PC-3 (cell line): ENCODE data around the gene ZCCHC3. TPM values are rescaled to one million over a fixed set of nuclear protein-coding genes. Genes with fewer than 3 reads are reported as not detected.

Experiments
- ATAC-seq: fragments of 200-7000 bp; cut with Tn5 transposase; 2 replicates; pipeline ENCODE4 v1.9.1; 2020; ENCODE audit warnings: mild to moderate bottlenecking, moderate library complexity
- BruUV-seq: library from RNA; stranded (reverse); fragments of 400-500 nt; replicated peaks from 2 replicates; lab custom pipeline; 2021; lab: Mats Ljungman, UMichigan
- CTCF ChIA-PET: fragments of 300-600 bp; sonication (Branson Sonifier 250); formaldehyde crosslinking; loops from one replicate; lab custom pipeline; 2022; ENCODE audit warnings: antibody characterized with exemption; lab: Charles Lee
- POLR2A ChIA-PET: fragments of 300-600 bp; sonication (Branson Sonifier 250); formaldehyde crosslinking; loops from one replicate; lab custom pipeline; 2022; ENCODE audit warnings: antibody characterized with exemption; ENCODE audit not compliant: unreplicated experiment; lab: Charles Lee
- DNase-seq: peaks from one replicate; pipeline ENCODE4 v3.0.0-alpha.2; 2015
- H2AFZ ChIP-seq: fragments of 300-600 bp; sonication (generic); 2 replicates; pipeline ENCODE4 v1.6.0; 2016; ENCODE audit warnings: antibody characterized with exemption, low read length
- H3F3A ChIP-seq: fragments of 300-600 bp; sonication (generic); one replicate; pipeline ENCODE4 v1.6.0; 2017; ENCODE audit warnings: antibody characterized with exemption, low read length, control low read depth, mild to moderate bottlenecking; ENCODE audit not compliant: unreplicated experiment
- H3K27ac ChIP-seq: fragments of 300-600 bp; sonication (generic); 2 replicates; pipeline ENCODE4 v1.5.1; 2016; ENCODE audit warnings: mild to moderate bottlenecking, low read length
- H3K27me3 ChIP-seq: fragments of 300-600 bp; sonication (generic); 2 replicates; pipeline ENCODE4 v1.6.1; 2016; ENCODE audit warnings: low read length, mixed read lengths
- H3K36me3 ChIP-seq: fragments of 300-600 bp; sonication (generic); 2 replicates; pipeline ENCODE4 v1.6.1; 2016; ENCODE audit warnings: low read depth, mixed run types, low read length, mixed read lengths
- H3K4me1 ChIP-seq: fragments of 300-600 bp; sonication (generic); 2 replicates; pipeline ENCODE4 v1.5.1; 2016; ENCODE audit warnings: low read length; ENCODE audit not compliant: insufficient read depth
- H3K4me2 ChIP-seq: fragments of 300-600 bp; sonication (generic); 2 replicates; pipeline ENCODE4 v1.6.0; 2016; ENCODE audit warnings: low read length
- H3K4me3 ChIP-seq: fragments of 300-600 bp; sonication (generic); 2 replicates; pipeline ENCODE4 v1.5.1; 2016; ENCODE audit warnings: mild to moderate bottlenecking, low read length, mixed read lengths
- H3K79me2 ChIP-seq: fragments of 300-600 bp; sonication (generic); 2 replicates; pipeline ENCODE4 v1.6.1; 2017; ENCODE audit warnings: low read length, mixed read lengths
- H3K9ac ChIP-seq: fragments of 300-600 bp; sonication (generic); 2 replicates; pipeline ENCODE4 v1.6.0; 2016; ENCODE audit warnings: mild to moderate bottlenecking, low read length
- H3K9me2 ChIP-seq: fragments of 300-600 bp; sonication (generic); replicated peaks from 2 replicates; pipeline ENCODE4 v1.6.1; 2016; ENCODE audit warnings: mixed run types, low read length, mixed read lengths
- H3K9me3 ChIP-seq: fragments of 300-600 bp; sonication (generic); 2 replicates; pipeline ENCODE4 v1.6.1; 2016; ENCODE audit warnings: low read length, mixed read lengths
- H4K20me1 ChIP-seq: fragments of 300-600 bp; sonication (generic); 2 replicates; pipeline ENCODE4 v1.6.1; 2016; ENCODE audit warnings: low read length, mixed read lengths
- CTCF ChIP-seq: fragments of 300-600 bp; sonication (generic); conservative IDR thresholded peaks from 2 replicates; pipeline ENCODE4 v1.5.1; 2017; ENCODE audit warnings: antibody characterized with exemption, low read depth, mild to moderate bottlenecking, low read length
- EZH2 ChIP-seq: fragments of 300-600 bp; sonication (generic); IDR thresholded peaks from one replicate; pipeline ENCODE4 v1.6.1; 2017; ENCODE audit warnings: antibody characterized with exemption, mild to moderate bottlenecking, low read length; ENCODE audit not compliant: unreplicated experiment
- EZH2phosphoT487 ChIP-seq: fragments of 300-600 bp; sonication (generic); IDR thresholded peaks from 2 replicates; pipeline ENCODE4 v1.6.1; 2018; ENCODE audit warnings: mild to moderate bottlenecking, antibody characterized with exemption, low read length, borderline replicate concordance
- intact Hi-C: fragments of 100-400 bp; cut with micrococcal nuclease; formaldehyde crosslinking; loops from 2 replicates; pipeline ENCODE4 v1.9.0; 2023
- total RNA-seq: library from RNA; depleted of rRNA; stranded (reverse); fragments of >200 nt; gene quantifications from 2 replicates; pipeline ENCODE4 v1.2.3, GENCODE V29; 2014

ZCCHC3 gene
- total RNA-seq, 1 experiment from 2014 or later, result 18.5 TPM

- ChIA-PET POLR2A (no interaction called here), CTCF (no interaction called here)
- Histone ChIP-seq H3K27me3 (no peaks in the 10 kb centered on the region), H2AFZ (no peak overlapping the region), H3K79me2 (no peaks in the 10 kb centered on the region), H3K4me2 (no peak overlapping the region), H3K4me3 (no peak overlapping the region), H3K9me3 (no peaks in the 10 kb centered on the region), H3K27ac (no peak overlapping the region), H4K20me1 (no peaks in the 10 kb centered on the region), H3K9me2 (no peaks in the 10 kb centered on the region), H3K36me3 (peaks cover 11% of the 10 kb centered on the region), H3F3A (no peaks in the 10 kb centered on the region), H3K9ac (no peak overlapping the region), H3K4me1 (no peaks in the 10 kb centered on the region)
- TF ChIP-seq CTCF (no peak), EZH2 (no peak), EZH2phosphoT487 (no peak)
- no TSS peak for BruUV-seq
- DNase-seq, result no peak
- intact Hi-C loops, result no loop called here
- no peak for ATAC-seq
Measured at GRCh38 chr20:278607-279571, 18.5 kb upstream of the ZCCHC3 start.

- Histone ChIP-seq H2AFZ (no peak overlapping the region), H3K4me1 (peaks cover 14% of the 10 kb centered on the region), H3K4me2 (no peak overlapping the region), H3K36me3 (no peaks in the 10 kb centered on the region), H3K9ac (no peak overlapping the region), H4K20me1 (no peaks in the 10 kb centered on the region), H3K9me3 (no peaks in the 10 kb centered on the region), H3K27me3 (no peaks in the 10 kb centered on the region), H3K27ac (no peak overlapping the region), H3K4me3 (no peak overlapping the region), H3K9me2 (no peaks in the 10 kb centered on the region), H3K79me2 (peaks cover 5% of the 10 kb centered on the region), H3F3A (no peaks in the 10 kb centered on the region)
- ChIA-PET CTCF (no interaction called here), POLR2A (no interaction called here)
- no TSS peak for BruUV-seq
- intact Hi-C loops, result no loop called here
- DNase-seq (no peak), ATAC-seq (no peak)
- TF ChIP-seq EZH2 (no peak), CTCF (no peak), EZH2phosphoT487 (no peak)
Measured at GRCh38 chr20:284172-284571, 13.2 kb upstream of the ZCCHC3 start.

- no peak overlapping the region for H2AFZ ChIP-seq
- peak; percentile 60 for ATAC-seq
- H3K4me1 ChIP-seq, result peaks cover 28% of the 10 kb centered on the region
- CTCF ChIA-PET, result interaction anchor here (0.7 kb wide), 1 partner anchor 38 kb away, joined by 4 read pairs; no protein-coding TSS in a partner anchor
- no peak overlapping the region; the same call in 1 of the 2 replicates for H3K4me3 ChIP-seq
- H3K9ac ChIP-seq, result no peak overlapping the region
- H3K9me2 ChIP-seq, result no peaks in the 10 kb centered on the region
- H3K9me3 ChIP-seq, result no peaks in the 10 kb centered on the region
- no peak for TF ChIP-seq EZH2
- no peak for TF ChIP-seq EZH2phosphoT487
- no peak for TF ChIP-seq CTCF
- H3K79me2 ChIP-seq, result peaks cover 12% of the 10 kb centered on the region
- peak; percentile 73 for DNase-seq
- intact Hi-C loops, result no loop called here
- no peaks in the 10 kb centered on the region for H3F3A ChIP-seq
- H3K4me2 ChIP-seq, result peak overlapping the region; percentile 52
- peak overlapping the region; percentile 40 for H3K27ac ChIP-seq
- no peaks in the 10 kb centered on the region for H3K27me3 ChIP-seq
- POLR2A ChIA-PET, result interaction anchor here (0.7 kb wide), 1 partner anchor 12 kb away, joined by 4 read pairs; no protein-coding TSS in a partner anchor
- H4K20me1 ChIP-seq, result no peaks in the 10 kb centered on the region
- H3K36me3 ChIP-seq, result no peaks in the 10 kb centered on the region
- BruUV-seq, result no TSS peak
Measured at GRCh38 chr20:286508-286907, 10.9 kb upstream of the ZCCHC3 start.
